Measurements from ENCODE around the gene NEK6. TPM values are rescaled to one million over a fixed set of nuclear protein-coding genes. Genes with fewer than 3 reads are reported as not detected.

The NEK6 gene
- total and polyA plus RNA-seq, 9 of the 15 experiments (the other 6 are each of a cell fraction or from before 2014, with no cell fraction given) = 3.1 to 19.0 (median 8.4) TPM

- TF ChIP-seq, protein P1, sequence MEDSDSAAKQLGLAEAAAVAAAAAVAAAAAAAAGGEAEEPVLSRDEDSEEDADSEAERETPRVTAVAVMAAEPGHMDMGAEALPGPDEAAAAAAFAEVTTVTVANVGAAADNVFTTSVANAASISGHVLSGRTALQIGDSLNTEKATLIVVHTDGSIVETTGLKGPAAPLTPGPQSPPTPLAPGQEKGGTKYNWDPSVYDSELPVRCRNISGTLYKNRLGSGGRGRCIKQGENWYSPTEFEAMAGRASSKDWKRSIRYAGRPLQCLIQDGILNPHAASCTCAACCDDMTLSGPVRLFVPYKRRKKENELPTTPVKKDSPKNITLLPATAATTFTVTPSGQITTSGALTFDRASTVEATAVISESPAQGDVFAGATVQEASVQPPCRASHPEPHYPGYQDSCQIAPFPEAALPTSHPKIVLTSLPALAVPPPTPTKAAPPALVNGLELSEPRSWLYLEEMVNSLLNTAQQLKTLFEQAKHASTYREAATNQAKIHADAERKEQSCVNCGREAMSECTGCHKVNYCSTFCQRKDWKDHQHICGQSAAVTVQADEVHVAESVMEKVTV (CRISPR knock-in tag; IDR thresholded peaks at IDR 0.05) = no peak
- no peak for TF ChIP-seq MAFG (tag; conservative IDR thresholded peaks at IDR 0.05)
- TF ChIP-seq, protein P2, sequence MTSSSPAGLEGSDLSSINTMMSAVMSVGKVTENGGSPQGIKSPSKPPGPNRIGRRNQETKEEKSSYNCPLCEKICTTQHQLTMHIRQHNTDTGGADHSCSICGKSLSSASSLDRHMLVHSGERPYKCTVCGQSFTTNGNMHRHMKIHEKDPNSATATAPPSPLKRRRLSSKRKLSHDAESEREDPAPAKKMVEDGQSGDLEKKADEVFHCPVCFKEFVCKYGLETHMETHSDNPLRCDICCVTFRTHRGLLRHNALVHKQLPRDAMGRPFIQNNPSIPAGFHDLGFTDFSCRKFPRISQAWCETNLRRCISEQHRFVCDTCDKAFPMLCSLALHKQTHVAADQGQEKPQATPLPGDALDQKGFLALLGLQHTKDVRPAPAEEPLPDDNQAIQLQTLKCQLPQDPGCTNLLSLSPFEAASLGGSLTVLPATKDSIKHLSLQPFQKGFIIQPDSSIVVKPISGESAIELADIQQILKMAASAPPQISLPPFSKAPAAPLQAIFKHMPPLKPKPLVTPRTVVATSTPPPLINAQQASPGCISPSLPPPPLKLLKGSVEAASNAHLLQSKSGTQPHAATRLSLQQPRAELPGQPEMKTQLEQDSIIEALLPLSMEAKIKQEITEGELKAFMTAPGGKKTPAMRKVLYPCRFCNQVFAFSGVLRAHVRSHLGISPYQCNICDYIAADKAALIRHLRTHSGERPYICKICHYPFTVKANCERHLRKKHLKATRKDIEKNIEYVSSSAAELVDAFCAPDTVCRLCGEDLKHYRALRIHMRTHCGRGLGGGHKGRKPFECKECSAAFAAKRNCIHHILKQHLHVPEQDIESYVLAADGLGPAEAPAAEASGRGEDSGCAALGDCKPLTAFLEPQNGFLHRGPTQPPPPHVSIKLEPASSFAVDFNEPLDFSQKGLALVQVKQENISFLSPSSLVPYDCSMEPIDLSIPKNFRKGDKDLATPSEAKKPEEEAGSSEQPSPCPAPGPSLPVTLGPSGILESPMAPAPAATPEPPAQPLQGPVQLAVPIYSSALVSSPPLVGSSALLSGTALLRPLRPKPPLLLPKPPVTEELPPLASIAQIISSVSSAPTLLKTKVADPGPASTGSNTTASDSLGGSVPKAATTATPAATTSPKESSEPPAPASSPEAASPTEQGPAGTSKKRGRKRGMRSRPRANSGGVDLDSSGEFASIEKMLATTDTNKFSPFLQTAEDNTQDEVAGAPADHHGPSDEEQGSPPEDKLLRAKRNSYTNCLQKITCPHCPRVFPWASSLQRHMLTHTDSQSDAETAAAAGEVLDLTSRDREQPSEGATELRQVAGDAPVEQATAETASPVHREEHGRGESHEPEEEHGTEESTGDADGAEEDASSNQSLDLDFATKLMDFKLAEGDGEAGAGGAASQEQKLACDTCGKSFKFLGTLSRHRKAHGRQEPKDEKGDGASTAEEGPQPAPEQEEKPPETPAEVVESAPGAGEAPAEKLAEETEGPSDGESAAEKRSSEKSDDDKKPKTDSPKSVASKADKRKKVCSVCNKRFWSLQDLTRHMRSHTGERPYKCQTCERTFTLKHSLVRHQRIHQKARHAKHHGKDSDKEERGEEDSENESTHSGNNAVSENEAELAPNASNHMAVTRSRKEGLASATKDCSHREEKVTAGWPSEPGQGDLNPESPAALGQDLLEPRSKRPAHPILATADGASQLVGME (CRISPR knock-in tag; IDR thresholded peaks at IDR 0.05) = no peak
- no peak for TF ChIP-seq ZNF232 (CRISPR knock-in tag; IDR thresholded peaks at IDR 0.05)
- TF ChIP-seq SP1 (CRISPR knock-in tag; IDR thresholded peaks at IDR 0.05) = 0 out of 2 replicates have a peak, but pooled peaks have one; percentile 27
- TF ChIP-seq ZNF143 (CRISPR knock-in tag; IDR thresholded peaks at IDR 0.05) = peak; percentile 62; the same call in 1 of the 2 replicates
- TF ChIP-seq ESRRA (IDR thresholded peaks at IDR 0.05; ENCODE audit: borderline replicate concordance, low read depth) = no peak
- TF ChIP-seq NBN (IDR thresholded peaks at IDR 0.05; ENCODE audit: low read depth) = no peak
- peak; percentile 85 for TF ChIP-seq LEF1 (IDR thresholded peaks at IDR 0.05)
These were observed 65.1 kb downstream of the NEK6 start (continued) for GRCh38 chr9:124322618-124323432.

Data from K562 (cell line).